Effector memory CD4-positive, alpha-beta T cell (primary cell): ENCODE data around the gene EID3.
"Not testable (repeated sequence)": the region's sequence is repeated elsewhere in the genome, so short reads cannot be mapped to it uniquely, and the experiment has no call there.

Experiments
- DNase-seq, 3 donors: peaks; one replicate each; pipeline ENCODE4 v3.0.0-alpha.2; 2020
- H3K27ac ChIP-seq: 2 replicates; pipeline ENCODE4 v1.7.0; 2013; ENCODE audit warnings: mild to moderate bottlenecking, low read length, moderate library complexity; ENCODE audit not compliant: insufficient read depth, poor library complexity, severe bottlenecking
- H3K27me3 ChIP-seq: replicated peaks from 2 replicates; pipeline ENCODE4 v1.7.0; 2013; ENCODE audit warnings: mild to moderate bottlenecking, low read length; ENCODE audit not compliant: insufficient read depth, control insufficient read depth, poor library complexity, severe bottlenecking
- H3K36me3 ChIP-seq: 2 replicates; pipeline ENCODE4 v1.7.0; 2013; ENCODE audit warnings: mild to moderate bottlenecking, low read length, moderate library complexity; ENCODE audit not compliant: control insufficient read depth, insufficient read depth
- H3K4me1 ChIP-seq: 2 replicates; pipeline ENCODE4 v1.7.0; 2013; ENCODE audit warnings: low read length, mild to moderate bottlenecking; ENCODE audit not compliant: control insufficient read depth, insufficient read depth, poor library complexity, severe bottlenecking
- H3K4me3 ChIP-seq: 2 replicates; pipeline ENCODE4 v1.7.0; 2013; ENCODE audit warnings: low read length, low read depth, mild to moderate bottlenecking; ENCODE audit not compliant: insufficient read depth, poor library complexity, severe bottlenecking
- H3K9me3 ChIP-seq: 2 replicates; pipeline ENCODE4 v1.7.0; 2013; ENCODE audit warnings: mild to moderate bottlenecking, low read length, moderate library complexity; ENCODE audit not compliant: control insufficient read depth

EID3 gene

GRCh38 chr12:104290320-104290719, 13.2 kb upstream of the EID3 start:
- Histone ChIP-seq H3K27ac (no peak overlapping the region), H3K36me3 (peaks cover 8% of the 10 kb centered on the region)

GRCh38 chr12:104290855-104291254, 12.7 kb upstream of the EID3 start:
- DNase-seq, result no peak
- H3K27me3 ChIP-seq, result no peaks in the 10 kb centered on the region
- H3K36me3 ChIP-seq, result peaks cover 8% of the 10 kb centered on the region
- no peaks in the 10 kb centered on the region for H3K9me3 ChIP-seq
- H3K27ac ChIP-seq, result no peak overlapping the region
- peaks cover 13% of the 10 kb centered on the region for H3K4me1 ChIP-seq
- no peak overlapping the region for H3K4me3 ChIP-seq

More at GRCh38 chr12:104290320-104290719, 13.2 kb upstream of the EID3 start:
- H3K4me3 ChIP-seq, result no peak overlapping the region
- H3K9me3 ChIP-seq, result no peaks in the 10 kb centered on the region
- H3K27me3 ChIP-seq, result no peaks in the 10 kb centered on the region
- peaks cover 13% of the 10 kb centered on the region for H3K4me1 ChIP-seq
- no peak for DNase-seq

- no peak for DNase-seq
- Histone ChIP-seq H3K4me1 (peaks cover 13% of the 10 kb centered on the region), H3K36me3 (peaks cover 8% of the 10 kb centered on the region), H3K27me3 (no peaks in the 10 kb centered on the region), H3K4me3 (no peak overlapping the region), H3K9me3 (no peaks in the 10 kb centered on the region), H3K27ac (no peak overlapping the region)
Measured at GRCh38 chr12:104291867-104292524, 11.5 kb upstream of the EID3 start.

DNA sequence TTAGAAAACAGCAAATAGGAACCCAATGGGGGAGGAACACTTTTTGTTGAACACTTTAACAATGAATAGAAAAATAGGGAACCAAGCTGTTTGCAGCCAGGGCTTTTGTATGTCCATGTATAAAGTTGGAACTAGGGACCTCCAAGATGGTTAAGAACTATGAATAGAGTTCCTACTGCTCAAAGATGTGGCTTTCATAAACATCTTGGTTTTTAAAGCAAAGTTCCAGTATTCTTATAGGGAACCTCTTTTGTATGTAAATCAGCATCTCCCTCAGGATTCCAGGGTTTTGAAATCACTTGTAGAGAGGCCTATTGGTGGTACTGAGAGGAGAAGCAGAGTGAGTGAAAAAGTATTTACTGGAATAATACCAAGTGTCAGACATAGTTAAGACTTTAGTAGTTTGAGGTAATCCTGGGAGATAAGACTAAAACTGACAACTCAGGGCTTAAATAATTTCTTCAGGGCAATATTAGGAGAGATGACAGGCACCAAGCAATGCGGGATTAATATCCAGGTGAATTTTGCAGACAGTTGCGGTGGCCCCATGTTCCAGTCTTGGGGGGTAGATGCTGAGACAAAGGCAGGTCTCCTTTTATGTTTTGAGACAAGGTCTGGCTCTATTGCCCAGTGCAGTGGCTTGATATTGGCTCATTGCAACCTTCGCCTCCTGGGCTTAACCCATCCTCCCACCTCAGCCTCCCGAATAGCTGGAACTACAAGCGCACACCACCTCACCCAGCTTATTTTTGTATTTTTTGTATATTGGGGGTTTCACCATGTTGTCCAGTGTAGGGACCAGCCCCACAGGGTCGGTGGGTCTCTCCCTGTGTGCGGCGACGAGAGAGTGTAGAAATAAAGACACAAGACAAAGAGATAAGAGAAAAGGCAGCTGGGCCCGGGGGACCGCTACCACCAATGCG, 10.4 kb upstream of the EID3 start:
- H3K36me3 ChIP-seq, result peaks cover 8% of the 10 kb centered on the region
- no peak for DNase-seq

GRCh38 chr12:104294158-104294859, 9.2 kb upstream of the EID3 start:
- not testable (repeated sequence) for H3K27ac ChIP-seq, H3K4me1 ChIP-seq, H3K4me3 ChIP-seq, DNase-seq, H3K36me3 ChIP-seq, H3K27me3 ChIP-seq, H3K9me3 ChIP-seq

More for the DNA sequence above, 10.4 kb upstream of the EID3 start:
- H3K9me3 ChIP-seq, result no peaks in the 10 kb centered on the region
- H3K4me3 ChIP-seq, result no peak overlapping the region
- no peaks in the 10 kb centered on the region for H3K27me3 ChIP-seq
- no peak overlapping the region for H3K27ac ChIP-seq
- H3K4me1 ChIP-seq, result peaks cover 6% of the 10 kb centered on the region

DNA sequence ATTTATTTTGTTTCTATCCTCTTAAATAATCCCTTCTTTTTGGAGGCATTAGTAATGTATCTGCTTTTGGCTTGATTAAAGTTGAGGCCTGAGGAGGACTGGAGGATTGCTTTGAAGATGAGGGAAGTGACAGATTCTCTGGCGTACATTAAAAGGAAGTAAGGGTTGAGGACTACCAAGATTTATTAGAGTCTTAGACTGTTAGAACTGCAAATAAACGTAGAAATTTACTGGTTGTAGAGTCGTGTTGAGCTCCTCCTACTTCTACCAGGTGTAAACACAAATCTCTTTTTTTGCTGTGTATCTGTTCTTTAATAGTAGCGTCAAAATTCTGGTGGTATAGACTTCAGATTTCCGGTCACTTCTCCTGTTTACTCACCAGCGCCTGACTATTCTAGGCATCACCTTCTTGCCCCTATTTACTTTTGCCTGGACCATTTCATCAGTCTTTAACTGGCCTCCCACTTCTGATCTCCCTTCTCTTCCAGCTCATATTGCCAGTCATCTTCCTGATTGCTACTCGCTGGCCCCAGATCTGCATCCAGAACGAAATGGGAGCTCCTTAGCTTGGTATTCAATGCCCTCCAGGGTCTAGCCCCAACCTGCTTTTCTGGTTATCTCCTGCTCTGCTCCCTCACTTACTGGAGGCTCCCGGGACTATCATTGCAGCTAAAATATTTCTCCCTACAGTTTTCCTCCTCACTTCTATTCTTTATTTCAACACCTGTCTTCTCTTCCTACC, 8.4 kb upstream of the EID3 start:
- H3K4me3 ChIP-seq, result no peak overlapping the region
- no peaks in the 10 kb centered on the region for H3K9me3 ChIP-seq
- H3K27ac ChIP-seq, result no peak overlapping the region
- DNase-seq, result no peak
- H3K4me1 ChIP-seq, result no peaks in the 10 kb centered on the region
- H3K27me3 ChIP-seq, result no peaks in the 10 kb centered on the region
- peaks cover 8% of the 10 kb centered on the region for H3K36me3 ChIP-seq

DNA sequence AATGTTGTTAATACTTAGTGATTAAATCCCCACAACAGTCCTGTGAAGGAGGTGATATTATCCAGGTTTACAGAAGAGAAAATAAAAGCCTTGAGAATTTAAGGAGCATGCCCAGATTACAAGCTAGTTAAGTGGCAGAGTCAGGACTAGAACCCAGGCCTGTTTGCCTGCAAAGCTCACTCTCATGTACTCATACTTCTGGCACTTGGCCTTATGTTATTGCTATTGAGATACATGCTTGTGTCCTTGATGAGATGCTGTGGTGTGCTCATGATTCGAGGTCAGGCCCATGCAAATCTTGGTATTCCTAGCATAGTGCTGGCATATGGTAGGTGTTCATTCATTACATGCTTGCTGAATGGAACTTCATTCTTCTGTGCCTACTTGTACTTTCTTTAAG, 7.6 kb upstream of the EID3 start:
- DNase-seq, result no peak
- H3K9me3 ChIP-seq, result no peaks in the 10 kb centered on the region
- no peaks in the 10 kb centered on the region for H3K4me1 ChIP-seq
- H3K27ac ChIP-seq, result no peak overlapping the region
- no peaks in the 10 kb centered on the region for H3K27me3 ChIP-seq
- H3K4me3 ChIP-seq, result no peak overlapping the region
- peaks cover 8% of the 10 kb centered on the region for H3K36me3 ChIP-seq

- Histone ChIP-seq H3K9me3 (no peaks in the 10 kb centered on the region), H3K36me3 (peaks cover 8% of the 10 kb centered on the region), H3K27me3 (no peaks in the 10 kb centered on the region), H3K27ac (no peak overlapping the region), H3K4me3 (no peak overlapping the region), H3K4me1 (no peaks in the 10 kb centered on the region)
- no peak for DNase-seq
Measured at GRCh38 chr12:104296718-104297117, 6.8 kb upstream of the EID3 start.

DNA sequence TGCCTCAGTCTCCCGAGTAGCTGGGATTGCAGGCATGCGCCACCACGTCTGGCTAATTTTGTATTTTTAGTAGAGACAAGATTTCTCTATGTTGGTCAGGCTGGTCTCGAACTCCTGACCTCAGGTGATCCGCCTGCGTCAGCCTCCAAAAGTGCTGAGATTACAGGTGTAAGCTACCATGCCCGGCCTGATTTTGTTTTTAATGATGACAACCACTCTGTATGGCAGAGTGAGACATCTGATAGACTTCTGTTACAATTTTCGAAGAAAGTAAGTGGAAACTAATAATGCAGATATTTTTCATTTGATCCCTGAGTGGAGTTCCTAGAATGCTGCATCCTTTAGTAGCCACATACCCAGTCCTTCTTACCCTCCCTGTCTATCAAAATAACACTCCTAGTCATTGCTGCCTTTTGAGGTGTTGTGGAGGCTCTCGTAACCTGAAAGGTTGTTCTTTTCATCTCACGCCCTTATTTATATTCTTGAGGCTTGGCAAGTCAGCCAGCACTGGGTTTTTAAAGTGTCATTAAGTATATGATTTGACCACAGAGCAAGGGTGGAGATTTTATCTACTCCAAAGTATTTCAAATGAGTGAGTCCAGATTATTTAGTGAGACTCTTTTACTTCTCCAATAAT, 5.9 kb upstream of the EID3 start:
- Histone ChIP-seq H3K36me3 (peaks cover 6% of the 10 kb centered on the region), H3K27me3 (no peaks in the 10 kb centered on the region), H3K27ac (no peak overlapping the region), H3K4me3 (no peak overlapping the region), H3K9me3 (no peaks in the 10 kb centered on the region), H3K4me1 (no peaks in the 10 kb centered on the region)
- no peak for DNase-seq
